ENCODE measurements around the gene RAB14. TPM values are rescaled to one million over a fixed set of nuclear protein-coding genes. Genes with fewer than 3 reads are reported as not detected.

The RAB14 gene
- total RNA-seq, 6 donors from 2014 or later: 21.3 to 90.8 (median 77.4) TPM

GRCh38 chr9:121230256-121230655 is 28.6 kb upstream of the RAB14 start:
- Histone ChIP-seq H3K9me3 (no peaks in the 10 kb centered on the region), H3K27ac (no peak overlapping the region), H3K27me3 (no peaks in the 10 kb centered on the region), H3K4me1 (no peaks in the 10 kb centered on the region), H3K4me3 (no peak overlapping the region), H3K36me3 (no peaks in the 10 kb centered on the region)
- DNase-seq (no peak), ATAC-seq (ENCODE audit: low FRiP score in 2 of 2) (no peak)
- TF ChIP-seq EP300 (IDR thresholded peaks at IDR 0.05): no peak
- TF ChIP-seq, protein P1, sequence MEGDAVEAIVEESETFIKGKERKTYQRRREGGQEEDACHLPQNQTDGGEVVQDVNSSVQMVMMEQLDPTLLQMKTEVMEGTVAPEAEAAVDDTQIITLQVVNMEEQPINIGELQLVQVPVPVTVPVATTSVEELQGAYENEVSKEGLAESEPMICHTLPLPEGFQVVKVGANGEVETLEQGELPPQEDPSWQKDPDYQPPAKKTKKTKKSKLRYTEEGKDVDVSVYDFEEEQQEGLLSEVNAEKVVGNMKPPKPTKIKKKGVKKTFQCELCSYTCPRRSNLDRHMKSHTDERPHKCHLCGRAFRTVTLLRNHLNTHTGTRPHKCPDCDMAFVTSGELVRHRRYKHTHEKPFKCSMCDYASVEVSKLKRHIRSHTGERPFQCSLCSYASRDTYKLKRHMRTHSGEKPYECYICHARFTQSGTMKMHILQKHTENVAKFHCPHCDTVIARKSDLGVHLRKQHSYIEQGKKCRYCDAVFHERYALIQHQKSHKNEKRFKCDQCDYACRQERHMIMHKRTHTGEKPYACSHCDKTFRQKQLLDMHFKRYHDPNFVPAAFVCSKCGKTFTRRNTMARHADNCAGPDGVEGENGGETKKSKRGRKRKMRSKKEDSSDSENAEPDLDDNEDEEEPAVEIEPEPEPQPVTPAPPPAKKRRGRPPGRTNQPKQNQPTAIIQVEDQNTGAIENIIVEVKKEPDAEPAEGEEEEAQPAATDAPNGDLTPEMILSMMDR (IDR thresholded peaks at IDR 0.05): no peak
- TF ChIP-seq POLR2AphosphoS5 (IDR thresholded peaks at IDR 0.05): no peak
- no peak for TF ChIP-seq POLR2A (IDR thresholded peaks at IDR 0.05)
- WGBS, 2 donors: 87 to 88% methylated on average over 5 of the region's 5 CpGs

DNA sequence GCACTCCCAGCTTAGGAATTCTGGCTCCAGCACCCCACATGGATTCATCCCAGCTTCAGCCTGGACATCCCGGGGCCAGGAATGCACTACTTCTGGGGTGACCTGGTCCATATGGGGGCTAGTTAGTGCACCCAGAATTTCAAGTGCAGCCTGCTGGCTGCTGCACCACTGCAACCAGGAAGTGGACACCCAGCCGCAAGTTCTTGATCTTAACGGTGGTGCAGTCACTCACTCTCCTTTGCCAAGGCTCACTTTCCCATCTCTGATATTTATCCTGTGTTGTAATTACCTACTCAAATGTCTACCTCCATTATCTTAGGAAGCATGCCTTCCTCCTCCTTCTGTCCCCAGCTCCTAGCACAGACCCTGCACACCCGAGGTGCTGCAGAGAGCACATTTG is 26.2 kb upstream of the RAB14 start:
- ATAC-seq (ENCODE audit: low FRiP score in 2 of 2) (peak in 1 of 2 donors; percentile 43), DNase-seq (no peak)
- Histone ChIP-seq H3K27me3 (no peaks in the 10 kb centered on the region), H3K9me3 (no peaks in the 10 kb centered on the region), H3K4me1 (no peaks in the 10 kb centered on the region), H3K36me3 (no peaks in the 10 kb centered on the region), H3K27ac (no peak overlapping the region), H3K4me3 (no peak overlapping the region)
- 43 to 51% methylated on average over 3 to 4 of the region's 4 CpGs for WGBS, 2 donors
- TF ChIP-seq, protein P1 (IDR thresholded peaks at IDR 0.05): no peak
- TF ChIP-seq POLR2AphosphoS5 (IDR thresholded peaks at IDR 0.05): no peak
- TF ChIP-seq EP300 (IDR thresholded peaks at IDR 0.05): no peak
- TF ChIP-seq POLR2A (IDR thresholded peaks at IDR 0.05): no peak

- Histone ChIP-seq H3K4me1 (peaks cover 0 to 6% (median 0%) of the 10 kb centered on the region in 4 donors), H3K9me3 (no peaks in the 10 kb centered on the region), H3K27ac (no peak overlapping the region), H3K27me3 (no peaks in the 10 kb centered on the region), H3K36me3 (no peaks in the 10 kb centered on the region), H3K4me3 (no peak overlapping the region)
- 81 to 83% methylated on average over 2 of the region's 2 CpGs for WGBS, 2 donors
- ATAC-seq (ENCODE audit: low FRiP score in 2 of 2) (no peak), DNase-seq (no peak)
- TF ChIP-seq, protein P1 (IDR thresholded peaks at IDR 0.05): no peak
- TF ChIP-seq EP300 (IDR thresholded peaks at IDR 0.05) (no peak), POLR2AphosphoS5 (IDR thresholded peaks at IDR 0.05) (no peak), POLR2A (IDR thresholded peaks at IDR 0.05) (no peak)
These were observed 24.5 kb upstream of the RAB14 start for GRCh38 chr9:121226175-121226574.

DNA sequence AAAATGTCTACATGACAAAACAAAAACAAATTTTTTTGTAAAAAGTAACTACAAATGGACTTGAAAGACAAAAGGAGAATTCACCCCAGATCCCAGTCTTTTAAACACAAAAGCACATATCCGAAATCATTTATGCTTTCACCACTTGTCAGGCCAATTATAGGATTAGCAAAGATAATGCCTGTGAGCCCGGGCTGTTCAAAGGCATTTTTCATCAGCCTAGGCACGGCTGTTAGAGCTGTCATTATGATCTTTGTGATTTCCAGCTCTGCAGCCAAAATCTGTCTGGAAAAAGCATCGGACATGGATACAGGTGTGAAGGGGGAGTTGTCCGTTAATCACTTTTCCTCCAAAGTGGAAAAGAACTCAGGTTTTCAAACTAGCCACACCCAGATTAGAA is 23.6 kb upstream of the RAB14 start:
- Histone ChIP-seq H3K27ac (no peak overlapping the region), H3K4me3 (no peak overlapping the region), H3K27me3 (no peaks in the 10 kb centered on the region), H3K4me1 (peaks cover 0 to 6% (median 0%) of the 10 kb centered on the region in 4 donors), H3K36me3 (no peaks in the 10 kb centered on the region), H3K9me3 (no peaks in the 10 kb centered on the region)
- WGBS, 2 donors: 85 to 89% methylated on average over 5 of the region's 5 CpGs
- no peak for DNase-seq
- TF ChIP-seq EP300 (IDR thresholded peaks at IDR 0.05) (no peak), POLR2A (IDR thresholded peaks at IDR 0.05) (no peak), POLR2AphosphoS5 (IDR thresholded peaks at IDR 0.05) (no peak)
- TF ChIP-seq, protein P1 (IDR thresholded peaks at IDR 0.05): no peak
- no peak for ATAC-seq (ENCODE audit: low FRiP score in 2 of 2)

DNA sequence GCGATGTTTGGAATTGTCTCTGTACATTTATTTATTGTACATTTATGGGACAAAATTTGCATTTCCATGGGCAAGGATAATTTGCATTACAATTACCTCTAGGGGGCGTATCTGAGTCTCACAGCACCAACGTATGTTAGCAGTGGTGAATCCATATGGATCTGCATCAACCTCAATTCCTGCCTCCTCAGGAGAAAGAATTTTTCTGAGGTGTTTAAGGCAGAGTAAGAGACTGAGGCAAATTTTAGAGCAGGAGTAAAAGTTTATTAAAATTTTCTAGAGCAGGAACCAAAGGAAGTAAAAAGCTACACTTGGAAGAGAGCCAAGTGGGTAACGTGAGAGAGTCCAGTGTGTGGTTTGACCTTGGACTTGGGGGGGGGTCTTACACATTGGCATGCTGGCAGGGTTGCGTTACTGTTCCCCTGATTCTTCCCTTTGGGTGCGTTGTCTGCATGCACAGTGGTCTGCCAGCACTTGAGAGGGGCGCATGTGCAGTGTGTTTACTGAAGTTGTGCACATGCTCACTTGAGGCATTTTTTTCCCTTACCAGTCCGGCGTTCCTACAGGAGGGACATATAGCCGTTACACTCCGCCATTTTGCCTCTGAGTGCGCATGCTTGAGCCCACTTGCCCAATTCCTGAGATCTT is 21.0 kb upstream of the RAB14 start:
- WGBS, 2 donors: 59 to 62% methylated on average over 12 of the region's 12 CpGs
- ATAC-seq (ENCODE audit: low FRiP score in 2 of 2): peak in 1 of 2 donors; percentile 61
- H3K9me3 ChIP-seq: no peaks in the 10 kb centered on the region

More for the DNA sequence above, 21.0 kb upstream of the RAB14 start:
- no peaks in the 10 kb centered on the region for H3K36me3 ChIP-seq
- TF ChIP-seq, protein P1 (IDR thresholded peaks at IDR 0.05): peak; percentile 48 to 59 (median 53)
- no peak for TF ChIP-seq EP300 (IDR thresholded peaks at IDR 0.05)
- no peak for DNase-seq
- peaks cover 0 to 6% (median 0%) of the 10 kb centered on the region in 4 donors for H3K4me1 ChIP-seq
- no peak overlapping the region for H3K27ac ChIP-seq
- no peak overlapping the region for H3K4me3 ChIP-seq
- H3K27me3 ChIP-seq: no peaks in the 10 kb centered on the region
